K562 (cell line): ENCODE data around the gene ZNF485. TPM values are rescaled to one million over a fixed set of nuclear protein-coding genes. Genes with fewer than 3 reads are reported as not detected.

Experiments used
- BHLHE40 ChIP-seq: IDR thresholded peaks from 2 replicates; pipeline ENCODE4 v1.6.1; 2011; ENCODE audit warnings: low read length, improper control_type of control experiment
- GABPB2 ChIP-seq: fragments of 250-450 bp; sonication (Bioruptor Pico); conservative IDR thresholded peaks from 2 replicates; pipeline ENCODE4 v1.5.1; 2021; ENCODE audit warnings: mild to moderate bottlenecking
- HOXB6 ChIP-seq: fragments of 250-450 bp; sonication (Bioruptor Pico); IDR thresholded peaks from 2 replicates; pipeline ENCODE4 v1.5.1; 2022; ENCODE audit warnings: mild to moderate bottlenecking, borderline replicate concordance
- KAT7 ChIP-seq: sonication (generic); formaldehyde crosslinking; IDR thresholded peaks from 2 replicates; pipeline ENCODE4 v1.8.0; 2022; ENCODE audit warnings: missing genetic modification reagents, mild to moderate bottlenecking, borderline replicate concordance
- KHSRP ChIP-seq: fragments of 450-650 bp; IDR thresholded peaks from 2 replicates; pipeline ENCODE4 v1.6.1; 2017
- NFE2L1 ChIP-seq: fragments of 450-650 bp; IDR thresholded peaks from 2 replicates; pipeline ENCODE4 v1.6.1; 2016; ENCODE audit warnings: missing genetic modification characterization, low read depth, mild to moderate bottlenecking, missing compliant biosample characterization, moderate library complexity, borderline replicate concordance
- NR0B1 ChIP-seq: fragments of 450-650 bp; IDR thresholded peaks from one replicate; pipeline ENCODE4 v1.6.1; 2018; ENCODE audit warnings: mild to moderate bottlenecking, moderate library complexity; ENCODE audit not compliant: partially characterized antibody
- POLR2AphosphoS2 ChIP-seq: IDR thresholded peaks from 2 replicates; pipeline ENCODE4 v1.6.1; 2012; ENCODE audit warnings: low read length, improper control_type of control experiment
- TCFL5 ChIP-seq: fragments of 250-450 bp; sonication (Bioruptor Pico); conservative IDR thresholded peaks from 2 replicates; pipeline ENCODE4 v1.6.1; 2021; ENCODE audit warnings: mild to moderate bottlenecking, moderate library complexity, matching md5 sums
- TEAD1 ChIP-seq, 2 experiments: fragments of 450-650 bp in 1 of 2; sonication (generic) in 1 of 2; formaldehyde crosslinking; IDR thresholded peaks; 2 replicates each; pipeline versions ENCODE4 v1.4.0 to v1.8.0; 2020 to 2022; ENCODE audit warnings: mild to moderate bottlenecking in 2 of 2, missing genetic modification reagents in 1 of 2
- ZNF124 ChIP-seq: sonication (generic); formaldehyde crosslinking; IDR thresholded peaks from 2 replicates; pipeline ENCODE4 v1.8.1; 2022; ENCODE audit warnings: missing genetic modification reagents
- ZNF253 ChIP-seq: fragments of 250-450 bp; sonication (Bioruptor Pico); conservative IDR thresholded peaks from 2 replicates; pipeline ENCODE4 v1.6.1; 2021; ENCODE audit warnings: mild to moderate bottlenecking
- ZNF436 ChIP-seq: fragments of 250-450, 450-650 bp; sonication (Bioruptor Pico); formaldehyde crosslinking; IDR thresholded peaks from 2 replicates; pipeline ENCODE4 v1.7.0; 2020; ENCODE audit warnings: mild to moderate bottlenecking
- ZNF561 ChIP-seq: fragments of 450-650 bp; formaldehyde crosslinking; conservative IDR thresholded peaks from 2 replicates; pipeline ENCODE4 v1.4.0; 2020; ENCODE audit warnings: mild to moderate bottlenecking, moderate library complexity
- ZNF830 ChIP-seq: fragments of 250-450 bp; sonication (Bioruptor Pico); IDR thresholded peaks from 2 replicates; pipeline ENCODE4 v1.5.0; 2021; ENCODE audit warnings: mild to moderate bottlenecking
- ZSCAN29 ChIP-seq: fragments of 450-650 bp; IDR thresholded peaks from 2 replicates; pipeline ENCODE4 v1.6.1; 2017
- ZSCAN32 ChIP-seq: fragments of 450-650 bp; formaldehyde crosslinking; IDR thresholded peaks from 2 replicates; pipeline ENCODE4 v1.4.0; 2020; ENCODE audit warnings: mild to moderate bottlenecking, moderate library complexity
- polyA plus RNA-seq, 8 experiments: library from polyadenylated mRNA; depleted of rRNA in 4 of 8; stranded (reverse) in 5 of 8; unstranded in 3 of 8; fragments of >200 nt; fragmentation: Nextera tagmentation in 2 of 8; fragmentation: Illumina TruSeq in 1 of 8; extraction: Ambion mirVana in 2 of 8; extraction: Trizol in 1 of 8; gene quantifications; 2 replicates each; pipeline versions ENCODE4 v1.2.1 to v1.2.3, GENCODE V29; 2011 to 2014; ENCODE audit warnings: inconsistent platforms in 1 of 8, missing spikeins in 1 of 8
- total RNA-seq, 7 experiments: library from RNA; depleted of rRNA in 6 of 7; stranded (reverse); fragments of >200 nt in 6 of 7; fragmentation: Illumina TruSeq in 2 of 7; extraction: Trizol in 2 of 7; gene quantifications; 2 replicates each; pipeline versions ENCODE4 v1.2.1 to v1.2.3, GENCODE V29; 2011 to 2021; ENCODE audit warnings: low replicate concordance in 1 of 7
- TF ChIP-seq, protein P1 (sequence below): fragments of 250-450 bp; sonication (Bioruptor Pico); IDR thresholded peaks from 2 replicates; pipeline ENCODE4 v1.4.0; 2020
- TF ChIP-seq, protein P2 (sequence below): fragments of 450-650 bp; IDR thresholded peaks from 2 replicates; pipeline ENCODE4 v1.6.1; 2016

ZNF485 gene
- total and polyA plus RNA-seq, 9 of the 15 experiments (the other 6 are each of a cell fraction or from before 2014, with no cell fraction given): 8.0 to 18.7 (median 11.9) TPM

DNA sequence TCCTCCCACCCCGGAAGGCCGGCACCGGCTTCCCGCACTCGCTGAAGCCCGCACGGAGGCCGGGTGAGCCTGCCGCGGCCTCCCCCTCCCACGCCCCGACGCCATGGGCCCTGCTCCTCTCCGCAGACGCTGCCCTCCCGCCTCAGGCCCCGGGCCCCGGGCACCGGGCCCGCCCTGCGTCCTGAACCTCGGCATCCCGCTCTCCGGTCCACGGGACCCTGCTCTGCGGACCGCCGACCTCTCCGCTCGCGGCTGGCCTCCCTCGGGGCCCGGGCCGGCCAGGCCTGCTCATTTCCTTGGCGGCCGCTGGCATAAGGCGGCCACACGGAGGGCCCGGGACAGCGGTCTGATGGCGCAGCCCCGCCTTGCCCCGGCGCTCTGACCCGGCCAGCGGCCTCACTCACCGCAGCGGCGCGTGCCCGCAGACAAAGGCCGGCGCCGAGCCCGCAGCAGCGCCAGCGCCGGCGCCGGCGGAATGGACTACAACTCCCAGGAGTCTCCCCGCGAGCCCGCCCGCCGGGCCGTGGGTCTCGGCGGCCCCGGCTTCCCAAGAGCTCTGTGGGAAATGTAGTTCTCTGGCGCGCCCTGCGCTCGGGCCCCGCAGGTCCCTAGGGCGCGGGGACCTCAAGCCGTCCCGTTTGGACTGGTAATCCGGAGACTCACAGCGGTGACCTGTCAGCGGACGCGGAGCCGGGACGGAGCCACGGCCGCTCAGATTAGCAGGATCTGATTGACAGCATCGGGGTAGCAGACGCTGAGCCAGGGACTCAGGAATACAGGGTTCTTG, 42.4 kb downstream of the ZNF485 start, which contains the start of gene ZNF32 (continued):
- TF ChIP-seq HOXB6 (CRISPR knock-in tag): no peak
- peak; percentile 94 for TF ChIP-seq ZSCAN29
- TF ChIP-seq NR0B1: no peak
- no peak for TF ChIP-seq NFE2L1 (tag)
- TF ChIP-seq TEAD1 (CRISPR knock-in tag; IDR thresholded peaks at IDR 0.05): peak in 1 of 2 experiments; percentile 29; a peak in 1 of 4 replicates
- no peak for TF ChIP-seq ZNF124 (CRISPR knock-in tag)
- TF ChIP-seq GABPB2 (CRISPR knock-in tag): no peak
- TF ChIP-seq, protein P1, sequence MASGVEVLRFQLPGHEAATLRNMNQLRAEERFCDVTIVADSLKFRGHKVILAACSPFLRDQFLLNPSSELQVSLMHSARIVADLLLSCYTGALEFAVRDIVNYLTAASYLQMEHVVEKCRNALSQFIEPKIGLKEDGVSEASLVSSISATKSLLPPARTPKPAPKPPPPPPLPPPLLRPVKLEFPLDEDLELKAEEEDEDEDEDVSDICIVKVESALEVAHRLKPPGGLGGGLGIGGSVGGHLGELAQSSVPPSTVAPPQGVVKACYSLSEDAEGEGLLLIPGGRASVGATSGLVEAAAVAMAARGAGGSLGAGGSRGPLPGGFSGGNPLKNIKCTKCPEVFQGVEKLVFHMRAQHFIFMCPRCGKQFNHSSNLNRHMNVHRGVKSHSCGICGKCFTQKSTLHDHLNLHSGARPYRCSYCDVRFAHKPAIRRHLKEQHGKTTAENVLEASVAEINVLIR (CRISPR knock-in tag): 0 out of 2 replicates have a peak, but pooled peaks have one; percentile 15
- no peak for TF ChIP-seq ZSCAN32 (CRISPR knock-in tag)
- TF ChIP-seq, protein P2, sequence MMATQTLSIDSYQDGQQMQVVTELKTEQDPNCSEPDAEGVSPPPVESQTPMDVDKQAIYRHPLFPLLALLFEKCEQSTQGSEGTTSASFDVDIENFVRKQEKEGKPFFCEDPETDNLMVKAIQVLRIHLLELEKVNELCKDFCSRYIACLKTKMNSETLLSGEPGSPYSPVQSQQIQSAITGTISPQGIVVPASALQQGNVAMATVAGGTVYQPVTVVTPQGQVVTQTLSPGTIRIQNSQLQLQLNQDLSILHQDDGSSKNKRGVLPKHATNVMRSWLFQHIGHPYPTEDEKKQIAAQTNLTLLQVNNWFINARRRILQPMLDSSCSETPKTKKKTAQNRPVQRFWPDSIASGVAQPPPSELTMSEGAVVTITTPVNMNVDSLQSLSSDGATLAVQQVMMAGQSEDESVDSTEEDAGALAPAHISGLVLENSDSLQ: peak; percentile 95
- TF ChIP-seq ZNF830 (CRISPR knock-in tag): no peak
- TF ChIP-seq POLR2AphosphoS2: no peak
- no peak for TF ChIP-seq KHSRP
- TF ChIP-seq ZNF561 (CRISPR knock-in tag): no peak
- no peak for TF ChIP-seq ZNF253
- TF ChIP-seq BHLHE40: peak; percentile 74
- 0 out of 2 replicates have a peak, but pooled peaks have one; percentile 41 for TF ChIP-seq KAT7 (CRISPR knock-in tag)
- no peak for TF ChIP-seq ZNF436 (CRISPR knock-in tag)
- no peak for TF ChIP-seq TCFL5 (CRISPR knock-in tag)
